Esophagus muscularis mucosa (tissue), 4 donors: Measurements from ENCODE around the gene SLC38A10. TPM values are rescaled to one million over a fixed set of nuclear protein-coding genes. Genes with fewer than 3 reads are reported as not detected.

Experiments
- DNase-seq: peaks from one replicate; pipeline ENCODE4 v3.0.0-alpha.2; 2017; ENCODE audit errors: extremely low spot score
- H3K27ac ChIP-seq, 4 donors: fragments of 200-600 bp; sonication (generic); replicated peaks in 1 of 4; 1 replicate in 3 of 4; 2 replicates in 1 of 4; pipeline ENCODE4 v1.5.1; 2016 to 2019; ENCODE audit warnings: mild to moderate bottlenecking in 1 of 4
- H3K27me3 ChIP-seq, 4 donors: fragments of 200-600 bp; sonication (generic); one replicate each; pipeline versions ENCODE4 v1.5.1 to v1.6.0; 2016 to 2019
- H3K36me3 ChIP-seq, 4 donors: fragments of 200-600 bp; sonication (generic); one replicate each; pipeline ENCODE4 v1.5.1; 2016 to 2019
- H3K4me1 ChIP-seq, 4 donors: fragments of 200-600 bp; sonication (generic); one replicate each; pipeline ENCODE4 v1.5.1; 2016 to 2019
- H3K4me3 ChIP-seq, 4 donors: fragments of 200-600 bp; sonication (generic); 1 replicate in 2 of 4; 2 replicates in 2 of 4; pipeline ENCODE4 v1.5.1; 2016 to 2019; ENCODE audit warnings: mild to moderate bottlenecking in 4 of 4, moderate library complexity in 1 of 4
- H3K9me3 ChIP-seq, 4 donors: fragments of 200-600 bp; sonication (generic); 1 replicate in 3 of 4; 2 replicates in 1 of 4; pipeline ENCODE4 v1.5.1; 2016 to 2019
- CTCF ChIP-seq, 3 experiments: fragments of 200-600 bp in 2 of 3; fragments of 450-650 bp in 1 of 3; sonication (generic) in 2 of 3; IDR thresholded peaks; one replicate each; pipeline ENCODE4 v1.5.1; 2017 to 2019; ENCODE audit warnings: antibody characterized with exemption in 3 of 3, mild to moderate bottlenecking in 2 of 3, moderate library complexity in 1 of 3
- EP300 ChIP-seq: sonication (generic); formaldehyde crosslinking; IDR thresholded peaks from one replicate; pipeline ENCODE4 v1.6.1; 2017; ENCODE audit warnings: antibody characterized with exemption
- POLR2A ChIP-seq: fragments of 450-650 bp; IDR thresholded peaks from one replicate; pipeline ENCODE4 v1.6.1; 2017; ENCODE audit warnings: antibody characterized with exemption, moderate library complexity, mild to moderate bottlenecking, low read depth
- POLR2AphosphoS5 ChIP-seq, 2 donors: sonication (generic); formaldehyde crosslinking; IDR thresholded peaks; one replicate each; pipeline ENCODE4 v1.6.1; 2017; ENCODE audit warnings: antibody characterized with exemption in 2 of 2
- WGBS: methylation state at CpG from one replicate; pipeline ENCODE4 v1.1.5; 2018; 5-methylcytosine and 5-hydroxymethylcytosine counted together
- intact Hi-C: fragments of 100-400 bp; cut with DNase I; formaldehyde crosslinking; loops from one replicate; pipeline ENCODE4 v1.15.1; 2023
- total RNA-seq, 4 donors: library from RNA; depleted of rRNA; stranded (reverse); fragments of >200 nt; gene quantifications; one replicate each; pipeline versions ENCODE4 v1.1.0 to v1.2.1, GENCODE V29; 2016

SLC38A10 gene
- total RNA-seq, 4 donors from 2014 or later: 78.0 to 103 (median 93.4) TPM

- Histone ChIP-seq H3K4me1 (peaks cover 43 to 85% (median 81%) of the 10 kb centered on the region in 4 donors), H3K4me3 (no peak overlapping the region), H3K9me3 (no peaks in the 10 kb centered on the region), H3K27ac (peak overlapping the region in 3 of 4 donors; percentile 91 to 99 (median 94)), H3K36me3 (no peaks in the 10 kb centered on the region), H3K27me3 (no peaks in the 10 kb centered on the region)
- no peak for TF ChIP-seq CTCF (IDR thresholded peaks at IDR 0.05)
- TF ChIP-seq POLR2AphosphoS5 (IDR thresholded peaks at IDR 0.05): no peak
- WGBS: 46% methylated on average over 4 of the region's 8 CpGs
- no peak for DNase-seq
- intact Hi-C loops: loop anchor here (5.0 kb wide), 1 partner anchor 40 kb away; the partner anchor contains the start of gene SLC38A10
Measured at GRCh38 chr17:81336930-81337325, 41.8 kb upstream of the SLC38A10 start.

- Histone ChIP-seq H3K4me3 (no peak overlapping the region), H3K27me3 (peaks cover 0 to 3% (median 0%) of the 10 kb centered on the region in 4 donors), H3K27ac (peak overlapping the region in 3 of 4 donors; percentile 91 to 99 (median 94)), H3K36me3 (no peaks in the 10 kb centered on the region), H3K4me1 (peaks cover 40 to 80% (median 77%) of the 10 kb centered on the region in 4 donors), H3K9me3 (no peaks in the 10 kb centered on the region)
- no peak for TF ChIP-seq POLR2A
- no peak for TF ChIP-seq EP300
- TF ChIP-seq CTCF (IDR thresholded peaks at IDR 0.05): no peak
- TF ChIP-seq POLR2AphosphoS5 (IDR thresholded peaks at IDR 0.05): no peak
- WGBS: 94% methylated on average over 5 of the region's 7 CpGs
- DNase-seq: no peak
- intact Hi-C loops: loop anchor here (5.0 kb wide), 1 partner anchor 39 kb away; the partner anchor contains the start of gene SLC38A10
Measured at GRCh38 chr17:81336296-81336929, 41.3 kb upstream of the SLC38A10 start.

GRCh38 chr17:81335773-81336157 is 40.7 kb upstream of the SLC38A10 start:
- WGBS: 70% methylated on average over 4 of the region's 9 CpGs
- intact Hi-C loops: loop anchor here (5.0 kb wide), 1 partner anchor 38 kb away; the partner anchor contains the start of gene SLC38A10
- Histone ChIP-seq H3K4me3 (no peak overlapping the region), H3K36me3 (no peaks in the 10 kb centered on the region), H3K9me3 (no peaks in the 10 kb centered on the region), H3K27ac (peak overlapping the region in 1 of 4 donors; percentile 7), H3K27me3 (peaks cover 0 to 3% (median 0%) of the 10 kb centered on the region in 4 donors), H3K4me1 (peaks cover 36 to 75% (median 74%) of the 10 kb centered on the region in 4 donors)
- no peak for TF ChIP-seq POLR2A
- TF ChIP-seq CTCF (IDR thresholded peaks at IDR 0.05): no peak
- TF ChIP-seq EP300: no peak
- TF ChIP-seq POLR2AphosphoS5 (IDR thresholded peaks at IDR 0.05): no peak
- DNase-seq: no peak

- Histone ChIP-seq H3K4me1 (peaks cover 35 to 75% (median 73%) of the 10 kb centered on the region in 4 donors), H3K27me3 (peaks cover 0 to 3% (median 0%) of the 10 kb centered on the region in 4 donors), H3K27ac (no peak overlapping the region), H3K9me3 (no peaks in the 10 kb centered on the region), H3K4me3 (no peak overlapping the region), H3K36me3 (no peaks in the 10 kb centered on the region)
- intact Hi-C loops: loop anchor here (5.0 kb wide), 1 partner anchor 38 kb away; the partner anchor contains the start of gene SLC38A10
- no peak for TF ChIP-seq POLR2A
- TF ChIP-seq CTCF (IDR thresholded peaks at IDR 0.05): no peak
- TF ChIP-seq EP300: no peak
- TF ChIP-seq POLR2AphosphoS5 (IDR thresholded peaks at IDR 0.05): no peak
- no peak for DNase-seq
- 89% methylated on average over 12 of the region's 14 CpGs for WGBS
Measured at GRCh38 chr17:81334987-81335772, 40.1 kb upstream of the SLC38A10 start.
